ENCODE results near the gene CCDC6. TPM values are rescaled to one million over a fixed set of nuclear protein-coding genes. Genes with fewer than 3 reads are reported as not detected.
"Not testable (repeated sequence)": the region's sequence is repeated elsewhere in the genome, so short reads cannot be mapped to it uniquely, and the experiment has no call there.

The CCDC6 gene
- total RNA-seq, 1 experiment from 2014 or later: 13.7 TPM

- DNase-seq (ENCODE audit: low read depth): no peak
Measured at GRCh38 chr10:59880971-59881510, 25.3 kb downstream of the CCDC6 start.

DNA sequence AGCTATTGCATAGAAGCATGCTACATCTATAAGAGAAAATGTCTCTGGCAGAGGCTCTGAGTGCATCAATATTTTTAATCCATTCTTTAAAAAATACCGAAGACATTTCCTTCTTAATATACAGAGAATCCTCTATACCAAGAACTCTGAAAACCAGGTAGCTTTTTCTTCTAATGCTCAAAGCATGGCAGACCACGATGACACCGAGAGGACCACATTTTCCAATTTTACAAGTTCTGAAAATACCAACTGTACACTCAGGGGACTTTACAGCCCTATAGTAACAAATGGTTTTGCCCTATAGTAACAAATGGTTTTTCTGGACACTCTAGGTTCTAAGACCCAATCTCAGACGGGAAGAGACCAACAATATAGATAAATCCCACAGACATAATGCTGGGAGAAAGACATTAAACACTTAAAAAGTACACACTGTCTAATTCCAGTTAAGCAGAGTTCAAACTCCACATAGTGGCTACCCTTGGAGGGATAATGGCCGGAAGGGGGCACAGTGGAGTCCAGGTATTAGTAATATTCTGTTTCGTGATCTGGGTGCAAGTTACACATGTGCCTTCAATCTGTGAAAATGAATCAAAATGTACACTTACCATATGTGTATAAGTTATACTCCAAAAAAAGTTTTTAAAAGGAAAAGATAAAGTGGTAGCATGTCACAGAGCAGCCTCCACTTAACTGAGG lies 26.2 kb downstream of the CCDC6 start:
- DNase-seq (ENCODE audit: low read depth): no peak

- no peak for DNase-seq (ENCODE audit: low read depth)
Measured at GRCh38 chr10:59879363-59879913, 26.9 kb downstream of the CCDC6 start.

GRCh38 chr10:59878915-59879314 lies 27.4 kb downstream of the CCDC6 start:
- no peak for DNase-seq (ENCODE audit: low read depth)

DNA sequence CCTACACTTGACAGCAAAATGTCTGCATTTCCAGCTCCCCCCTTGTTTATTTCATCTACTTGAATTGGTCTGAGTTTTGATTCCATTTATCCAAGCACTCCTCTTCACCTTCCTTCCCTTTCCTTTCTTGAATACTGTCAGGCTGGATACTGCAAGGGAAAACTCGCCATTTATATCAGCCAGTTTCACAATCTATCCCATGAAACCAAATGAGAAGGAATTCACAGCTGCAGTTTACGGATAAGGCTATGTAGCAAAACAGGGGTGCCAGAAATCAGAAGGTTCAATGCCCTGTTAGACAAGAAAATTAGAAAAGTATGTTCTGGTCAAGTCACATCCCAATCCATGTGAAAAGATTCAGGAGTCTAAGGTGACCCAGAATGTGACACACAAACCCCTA lies 28.1 kb downstream of the CCDC6 start:
- no peak for DNase-seq (ENCODE audit: low read depth)

DNA sequence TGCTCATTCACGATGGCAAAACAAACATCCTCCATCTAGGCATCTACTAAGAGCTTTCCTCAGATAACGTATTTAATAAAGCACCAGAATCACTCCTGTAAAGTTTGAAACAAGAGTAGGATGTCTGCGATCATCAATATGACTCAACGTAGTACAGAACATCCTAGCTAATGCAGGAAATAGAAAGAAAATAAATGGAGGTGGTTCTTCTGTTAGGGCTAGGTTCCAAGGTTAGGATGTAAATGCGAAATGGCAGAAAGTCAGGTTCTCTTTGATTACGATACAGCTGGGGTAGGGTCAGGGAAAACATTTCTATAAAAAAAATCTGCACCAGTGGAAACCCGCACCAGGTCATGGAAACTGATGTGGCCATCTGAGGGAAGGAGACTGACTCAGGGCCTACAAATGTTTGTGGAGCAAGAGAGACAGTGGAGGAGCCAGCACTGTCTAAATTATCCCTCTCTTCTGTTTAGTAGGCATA lies 29.1 kb downstream of the CCDC6 start:
- DNase-seq (ENCODE audit: low read depth): no peak

DNA sequence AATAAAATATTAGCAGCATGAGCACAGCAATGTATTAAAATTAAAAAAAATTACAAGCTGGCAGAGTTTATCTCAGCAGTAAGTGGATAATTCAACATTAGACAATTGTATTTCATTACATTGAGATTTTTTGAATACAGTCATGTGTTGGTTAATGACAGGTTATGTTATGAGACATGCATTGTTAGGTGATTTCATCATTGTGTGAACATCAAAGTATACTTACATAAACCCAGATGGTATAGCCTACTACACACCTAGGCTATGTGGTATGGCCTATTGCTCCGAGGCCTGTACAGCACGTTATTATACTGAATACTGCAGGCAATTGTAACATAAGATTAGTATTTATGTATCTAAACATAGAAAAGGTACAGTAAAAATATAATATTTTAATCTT lies 29.7 kb downstream of the CCDC6 start:
- no peak for DNase-seq (ENCODE audit: low read depth)

DNA sequence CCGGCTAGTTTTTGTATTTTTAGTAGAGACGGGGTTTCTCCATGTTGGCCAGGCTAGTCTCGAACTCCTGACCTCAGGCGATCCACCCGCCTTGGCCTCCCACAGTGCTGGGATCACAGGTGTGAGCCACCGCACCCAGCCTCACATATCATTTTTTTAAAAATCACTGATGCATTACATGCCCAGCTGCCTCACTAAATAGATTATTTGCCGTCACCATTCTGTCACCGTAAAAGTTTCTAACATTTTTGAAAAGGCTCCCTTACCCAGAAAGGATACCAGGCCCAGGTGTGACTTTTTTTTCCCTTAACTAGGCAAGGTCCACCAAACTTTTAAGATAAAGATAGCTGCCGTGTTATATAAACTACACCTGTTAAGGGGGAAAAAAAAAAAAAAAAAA lies 30.1 kb downstream of the CCDC6 start:
- DNase-seq (ENCODE audit: low read depth): not testable (repeated sequence)

DNA sequence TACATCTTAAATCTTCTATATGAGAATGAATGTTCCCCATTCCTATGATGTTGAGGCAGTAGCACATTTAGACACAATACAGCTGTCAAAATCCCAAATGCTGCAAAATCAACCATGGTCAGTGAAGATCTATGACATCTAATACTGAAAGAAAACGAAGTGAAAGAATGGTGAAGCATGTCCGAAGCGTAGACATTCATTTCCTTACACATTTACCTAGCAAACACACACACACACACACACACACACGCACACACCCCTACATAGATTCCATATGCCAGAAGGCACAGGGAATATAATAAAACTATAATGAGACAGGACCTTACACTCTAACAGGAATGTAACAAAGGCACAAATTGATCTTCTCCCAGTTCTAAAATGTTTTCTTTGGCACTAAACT lies 32.5 kb downstream of the CCDC6 start:
- no peak for DNase-seq (ENCODE audit: low read depth)

DNA sequence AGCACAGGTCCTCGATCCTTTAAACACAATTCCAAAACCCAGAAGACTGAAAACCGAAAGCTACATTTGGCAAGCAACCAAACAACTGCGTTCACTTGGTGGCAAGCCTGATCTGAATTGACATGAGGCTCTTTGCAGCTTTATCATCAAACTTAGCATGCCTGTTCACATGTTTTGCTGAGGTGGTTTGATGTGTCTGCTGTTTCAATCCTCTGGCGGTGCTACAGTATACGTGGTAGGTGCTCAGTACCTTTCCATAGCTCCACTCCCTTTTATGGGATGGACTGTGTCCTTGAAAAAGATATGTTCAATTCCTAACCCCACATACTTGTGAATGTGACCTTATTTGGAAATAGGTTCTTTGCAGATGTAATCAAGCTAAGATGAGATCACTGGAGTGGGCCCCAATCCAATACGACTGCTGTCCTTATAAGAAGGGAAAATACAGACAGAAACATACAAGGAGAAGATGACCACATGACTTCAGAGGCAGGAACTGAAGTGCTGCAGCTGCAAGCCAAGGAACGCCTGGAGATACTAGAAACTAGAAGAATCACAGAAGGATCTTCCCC lies 33.4 kb downstream of the CCDC6 start:
- DNase-seq (ENCODE audit: low read depth): peak; percentile 47

- DNase-seq (ENCODE audit: low read depth): no peak
Measured at GRCh38 chr10:59870152-59870551, 36.2 kb downstream of the CCDC6 start.

GRCh38 chr10:59869594-59869940 lies 36.8 kb downstream of the CCDC6 start:
- no peak for DNase-seq (ENCODE audit: low read depth)

GRCh38 chr10:59868696-59869593 lies 37.4 kb downstream of the CCDC6 start:
- no peak for DNase-seq (ENCODE audit: low read depth)

DNA sequence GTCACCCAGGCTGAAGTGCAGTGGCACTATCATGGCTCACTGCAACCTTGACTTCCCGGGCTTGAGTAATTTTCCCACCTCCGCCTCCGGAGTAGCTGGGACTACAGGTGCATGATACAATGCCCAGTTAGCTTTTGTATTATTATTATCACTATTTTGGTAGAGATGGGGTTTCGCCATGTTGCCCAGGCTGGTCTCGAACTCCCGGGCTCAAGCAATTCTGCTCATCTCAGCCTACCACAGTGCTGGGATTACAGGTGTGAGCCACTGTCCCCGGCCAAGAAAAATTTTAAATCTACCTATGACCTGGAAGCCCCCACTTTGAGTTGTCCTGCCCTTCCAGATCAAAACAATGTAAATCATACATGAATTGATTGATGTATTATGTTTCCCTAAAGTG lies 38.8 kb downstream of the CCDC6 start:
- DNase-seq (ENCODE audit: low read depth): no peak

DNA sequence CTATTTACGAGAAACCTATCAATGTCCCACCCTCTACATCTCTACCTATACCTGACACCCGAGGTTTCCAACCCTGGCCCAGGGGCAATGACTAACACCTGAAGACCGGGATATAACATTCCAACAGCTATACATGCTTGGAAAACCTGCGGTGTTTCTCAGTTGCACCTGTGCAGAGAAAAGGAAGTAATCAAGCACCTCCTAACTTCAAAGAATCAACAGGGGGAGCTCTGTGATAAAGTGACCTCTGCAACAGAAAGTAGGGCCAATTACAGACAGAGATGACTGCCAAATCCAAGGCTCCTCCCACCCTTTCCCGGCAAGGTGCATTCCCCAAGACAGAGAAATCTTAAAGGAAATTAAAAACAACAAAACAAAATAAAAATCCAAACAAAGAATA lies 41.3 kb downstream of the CCDC6 start:
- DNase-seq (ENCODE audit: low read depth): peak; percentile 13

GRCh38 chr10:59864141-59864962 lies 42.0 kb downstream of the CCDC6 start:
- DNase-seq (ENCODE audit: low read depth): no peak

DNA sequence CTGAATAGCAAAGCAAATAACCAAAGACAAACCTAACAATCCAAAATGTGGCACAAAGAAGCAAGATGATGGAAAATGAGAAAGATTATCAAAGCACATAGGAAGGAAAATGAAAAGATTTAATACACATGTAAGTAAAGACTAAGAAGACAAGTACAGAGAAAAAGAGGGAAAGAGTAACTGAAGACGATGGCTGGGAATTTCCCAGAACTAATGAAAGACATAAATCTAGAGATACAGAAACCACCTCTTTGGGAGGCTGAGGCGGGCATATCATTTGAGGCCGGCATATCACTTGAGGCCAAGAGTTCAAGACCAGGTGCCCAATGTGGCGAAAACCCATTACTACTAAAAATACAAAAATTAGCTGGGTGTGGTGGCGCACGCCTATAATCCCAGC lies 46.8 kb downstream of the CCDC6 start:
- no peak for DNase-seq (ENCODE audit: low read depth)

DNA sequence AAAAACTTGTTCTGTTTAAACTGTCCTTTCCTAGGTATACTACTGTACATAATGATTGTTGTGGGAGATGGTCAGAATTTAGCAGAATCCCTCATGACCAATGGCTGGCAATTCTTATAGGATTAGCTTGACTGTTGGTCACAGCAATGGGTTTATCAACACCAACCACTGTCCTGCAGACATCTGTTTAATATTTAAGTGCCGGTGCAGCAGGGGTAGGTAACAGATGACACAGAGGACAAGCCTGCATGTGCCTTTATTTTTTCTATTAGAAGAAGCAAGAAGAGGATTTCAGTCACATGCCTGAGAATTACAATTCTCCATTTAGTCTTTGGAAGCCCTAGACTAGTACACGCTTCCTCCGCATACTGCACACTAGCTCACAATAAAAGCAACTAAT lies 48.4 kb downstream of the CCDC6 start:
- DNase-seq (ENCODE audit: low read depth): no peak

DNA sequence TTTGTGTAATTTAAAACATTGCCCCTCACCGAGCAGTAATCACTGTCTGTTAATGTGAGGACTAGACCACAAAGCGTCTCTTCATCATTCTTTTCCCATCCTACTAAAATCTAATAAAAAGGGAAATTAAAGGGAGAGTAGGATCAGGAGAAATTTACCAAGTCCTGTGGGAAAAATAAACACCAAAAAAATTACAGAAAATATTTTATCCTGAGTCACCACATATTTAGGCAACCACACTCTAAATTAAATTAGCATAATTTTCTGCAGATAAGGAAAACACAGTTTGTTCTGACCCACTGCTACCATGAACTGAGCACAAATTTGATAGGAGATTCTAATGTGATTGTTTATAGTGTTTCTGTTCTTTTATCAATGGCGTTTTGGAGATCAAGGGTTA lies 49.3 kb downstream of the CCDC6 start:
- DNase-seq (ENCODE audit: low read depth): no peak

GRCh38 chr10:59856104-59856503 lies 50.3 kb downstream of the CCDC6 start:
- no peak for DNase-seq (ENCODE audit: low read depth)

DNA sequence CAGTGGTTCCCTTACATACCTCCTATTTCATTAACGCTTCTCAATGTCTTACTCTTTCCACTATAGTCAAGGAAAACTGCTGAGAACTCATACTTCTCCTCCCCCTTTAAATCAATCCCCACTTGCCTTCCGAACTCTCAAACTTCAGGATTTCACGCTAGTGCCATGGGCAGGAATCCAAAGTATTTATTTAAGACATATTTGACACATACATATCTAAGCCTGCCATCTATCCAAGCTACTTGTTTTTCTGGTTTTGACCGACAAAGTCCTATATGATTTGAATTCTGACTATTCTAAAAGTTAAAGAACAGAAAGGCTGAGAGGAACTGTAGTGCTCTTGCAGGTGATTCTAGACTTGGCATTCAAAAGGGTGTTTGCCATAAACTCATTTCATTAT lies 51.8 kb downstream of the CCDC6 start:
- DNase-seq (ENCODE audit: low read depth): no peak
